Glutamatergic neuron (in vitro differentiated cells): ENCODE data around the gene HES2. TPM values are rescaled to one million over a fixed set of nuclear protein-coding genes. Genes with fewer than 3 reads are reported as not detected.

ENCODE experiments used
- DNase-seq: peaks from one replicate; pipeline ENCODE4 v3.0.0; 2022
- H3K27ac Mint-ChIP-seq: one replicate; pipeline ENCODE4 v1.8.0; 2020; ENCODE audit warnings: mild to moderate bottlenecking, mixed read lengths, inconsistent platforms; ENCODE audit not compliant: unreplicated experiment
- H3K27me3 Mint-ChIP-seq: one replicate; pipeline ENCODE4 v1.8.0; 2020; ENCODE audit warnings: mild to moderate bottlenecking, moderate library complexity, mixed read lengths, inconsistent platforms; ENCODE audit not compliant: unreplicated experiment
- H3K36me3 Mint-ChIP-seq: one replicate; pipeline ENCODE4 v1.8.0; 2020; ENCODE audit warnings: mild to moderate bottlenecking, mixed read lengths, inconsistent platforms; ENCODE audit not compliant: unreplicated experiment
- H3K4me1 Mint-ChIP-seq: one replicate; pipeline ENCODE4 v1.8.0; 2020; ENCODE audit warnings: mild to moderate bottlenecking, low read depth, mixed read lengths, inconsistent platforms; ENCODE audit not compliant: unreplicated experiment
- H3K4me3 Mint-ChIP-seq: one replicate; pipeline ENCODE4 v1.8.0; 2020; ENCODE audit warnings: mild to moderate bottlenecking, mixed read lengths, inconsistent platforms; ENCODE audit not compliant: unreplicated experiment
- H3K9me3 Mint-ChIP-seq: one replicate; pipeline ENCODE4 v1.8.0; 2020; ENCODE audit warnings: mild to moderate bottlenecking, moderate library complexity, mixed read lengths, inconsistent platforms; ENCODE audit not compliant: unreplicated experiment
- total RNA-seq: library from RNA; stranded (reverse); fragmentation: NEBNext Ultra II Directional; extraction: Animal tissue kit (Norgen Biotek cat#: 25700); gene quantifications from one replicate; pipeline ENCODE4 v1.2.1, GENCODE V29; 2021; ENCODE audit not compliant: unreplicated experiment
- TF ChIP-seq, protein P1 (sequence below): fragments of 200-600 bp; sonication (generic); IDR thresholded peaks from one replicate; pipeline ENCODE4 v1.5.0; 2021; ENCODE audit not compliant: partially characterized antibody, unreplicated experiment

HES2 gene
- total RNA-seq, 1 donor from 2014 or later = 54.6 TPM

DNA sequence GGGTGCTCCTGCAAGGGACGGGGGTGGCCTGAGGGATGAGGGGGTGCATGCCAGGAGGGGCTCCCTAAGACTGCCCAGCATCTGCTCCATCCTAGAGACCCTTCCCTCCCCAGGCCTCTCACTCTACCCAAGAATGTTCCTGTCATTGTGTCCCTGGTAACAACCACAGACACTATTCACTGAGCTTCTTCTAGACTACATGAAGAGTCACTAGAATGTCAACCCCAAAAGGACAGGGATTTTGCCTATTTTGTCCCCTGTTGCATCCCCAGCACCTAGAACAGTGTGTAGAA, 43.3 kb upstream of the HES2 start:
- peaks cover 2% of the 10 kb centered on the region for H3K4me1 Mint-ChIP-seq
- TF ChIP-seq, protein P1, sequence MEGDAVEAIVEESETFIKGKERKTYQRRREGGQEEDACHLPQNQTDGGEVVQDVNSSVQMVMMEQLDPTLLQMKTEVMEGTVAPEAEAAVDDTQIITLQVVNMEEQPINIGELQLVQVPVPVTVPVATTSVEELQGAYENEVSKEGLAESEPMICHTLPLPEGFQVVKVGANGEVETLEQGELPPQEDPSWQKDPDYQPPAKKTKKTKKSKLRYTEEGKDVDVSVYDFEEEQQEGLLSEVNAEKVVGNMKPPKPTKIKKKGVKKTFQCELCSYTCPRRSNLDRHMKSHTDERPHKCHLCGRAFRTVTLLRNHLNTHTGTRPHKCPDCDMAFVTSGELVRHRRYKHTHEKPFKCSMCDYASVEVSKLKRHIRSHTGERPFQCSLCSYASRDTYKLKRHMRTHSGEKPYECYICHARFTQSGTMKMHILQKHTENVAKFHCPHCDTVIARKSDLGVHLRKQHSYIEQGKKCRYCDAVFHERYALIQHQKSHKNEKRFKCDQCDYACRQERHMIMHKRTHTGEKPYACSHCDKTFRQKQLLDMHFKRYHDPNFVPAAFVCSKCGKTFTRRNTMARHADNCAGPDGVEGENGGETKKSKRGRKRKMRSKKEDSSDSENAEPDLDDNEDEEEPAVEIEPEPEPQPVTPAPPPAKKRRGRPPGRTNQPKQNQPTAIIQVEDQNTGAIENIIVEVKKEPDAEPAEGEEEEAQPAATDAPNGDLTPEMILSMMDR = no peak
- no peaks in the 10 kb centered on the region for H3K36me3 Mint-ChIP-seq
- no peak overlapping the region for H3K4me3 Mint-ChIP-seq
- DNase-seq = no peak
- H3K27ac Mint-ChIP-seq = no peak overlapping the region
- H3K27me3 Mint-ChIP-seq = peaks cover 11% of the 10 kb centered on the region
- peaks cover 4% of the 10 kb centered on the region for H3K9me3 Mint-ChIP-seq

DNA sequence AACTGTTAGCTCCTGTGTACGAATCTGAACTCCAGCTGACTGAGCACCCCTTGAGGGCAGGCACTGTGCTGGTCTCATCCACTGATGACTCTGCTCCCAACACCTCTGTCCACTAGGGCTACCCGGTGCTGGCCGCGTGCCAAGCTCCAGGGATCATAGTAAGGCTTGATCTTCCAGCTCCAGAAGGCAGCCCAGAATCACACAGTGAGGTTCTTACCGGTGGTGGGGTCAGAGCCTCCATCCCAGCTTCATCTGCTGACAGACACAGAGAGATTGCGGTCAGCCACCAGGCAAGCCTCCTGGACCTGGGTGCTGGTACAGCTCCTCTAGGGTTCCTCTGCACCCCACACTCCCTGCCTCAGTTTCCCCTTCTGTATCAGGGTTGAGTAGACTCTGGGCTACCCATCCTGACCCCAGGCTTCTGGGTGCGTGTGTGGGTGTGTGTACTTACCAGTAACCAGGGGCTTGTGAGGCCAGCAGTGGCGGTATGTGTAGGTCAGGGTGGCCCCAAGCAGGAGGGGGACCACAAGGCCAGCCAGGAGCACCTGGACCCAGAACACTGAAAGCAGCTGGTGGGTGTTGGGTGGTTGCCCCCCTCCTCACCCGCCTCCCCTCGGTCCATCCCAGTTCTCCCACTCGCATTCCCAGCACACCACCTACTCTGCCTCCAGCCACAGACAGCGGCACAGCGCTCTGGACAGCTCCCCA, 42.8 kb upstream of the HES2 start:
- DNase-seq = no peak
- Mint-ChIP-seq H3K27ac (no peak overlapping the region), H3K9me3 (peaks cover 4% of the 10 kb centered on the region), H3K4me3 (no peak overlapping the region), H3K27me3 (peaks cover 11% of the 10 kb centered on the region), H3K4me1 (peaks cover 2% of the 10 kb centered on the region), H3K36me3 (no peaks in the 10 kb centered on the region)
- TF ChIP-seq, protein P1 = no peak

DNA sequence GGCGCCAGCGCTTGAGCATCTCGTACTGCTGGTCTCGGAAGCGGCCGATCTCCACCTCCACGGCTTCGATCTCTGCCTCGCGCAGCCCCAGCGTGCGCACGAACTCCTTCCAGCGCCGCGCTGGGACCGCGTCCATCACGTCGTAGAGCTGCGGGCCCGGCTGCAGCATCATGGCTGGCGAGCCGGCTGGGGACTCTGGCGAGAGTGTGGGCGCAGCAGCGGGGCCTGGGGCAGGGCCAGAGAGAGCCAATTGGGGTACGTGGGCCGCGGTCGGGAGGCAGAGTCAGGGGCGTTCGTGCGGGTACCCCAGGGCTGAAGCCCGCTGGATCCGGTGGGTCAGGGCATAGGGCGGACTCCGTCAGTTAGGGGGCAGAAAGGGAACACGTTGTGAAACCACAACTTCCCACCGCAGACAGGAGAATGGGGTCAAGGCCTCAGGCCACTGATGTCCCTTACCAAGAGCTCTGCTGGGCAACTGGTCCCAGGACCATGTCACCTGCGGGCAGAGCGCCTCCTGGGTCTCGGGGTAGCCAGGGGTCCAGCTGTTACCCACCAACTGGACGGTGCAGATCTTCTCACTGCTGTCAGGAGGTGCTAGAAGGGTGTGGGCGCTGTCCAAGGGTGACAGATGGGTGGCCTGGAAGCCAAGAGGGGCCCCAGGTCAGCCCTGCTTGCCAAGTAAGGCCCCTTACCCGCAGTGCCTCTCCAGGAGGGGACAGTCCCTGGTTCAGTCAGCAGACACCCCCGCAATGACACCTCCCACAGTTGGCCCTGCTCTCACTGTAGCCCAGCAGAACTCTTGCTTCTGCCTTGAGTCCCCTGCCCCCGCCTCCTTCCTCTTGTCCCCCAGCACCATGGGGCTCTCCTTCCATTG, 42.1 kb upstream of the HES2 start:
- no peak for DNase-seq
- H3K9me3 Mint-ChIP-seq = peaks cover 6% of the 10 kb centered on the region
- peaks cover 2% of the 10 kb centered on the region for H3K4me1 Mint-ChIP-seq
- TF ChIP-seq, protein P1 = no peak
- H3K36me3 Mint-ChIP-seq = no peaks in the 10 kb centered on the region
- no peak overlapping the region for H3K27ac Mint-ChIP-seq
- peaks cover 11% of the 10 kb centered on the region for H3K27me3 Mint-ChIP-seq
- no peak overlapping the region for H3K4me3 Mint-ChIP-seq

DNA sequence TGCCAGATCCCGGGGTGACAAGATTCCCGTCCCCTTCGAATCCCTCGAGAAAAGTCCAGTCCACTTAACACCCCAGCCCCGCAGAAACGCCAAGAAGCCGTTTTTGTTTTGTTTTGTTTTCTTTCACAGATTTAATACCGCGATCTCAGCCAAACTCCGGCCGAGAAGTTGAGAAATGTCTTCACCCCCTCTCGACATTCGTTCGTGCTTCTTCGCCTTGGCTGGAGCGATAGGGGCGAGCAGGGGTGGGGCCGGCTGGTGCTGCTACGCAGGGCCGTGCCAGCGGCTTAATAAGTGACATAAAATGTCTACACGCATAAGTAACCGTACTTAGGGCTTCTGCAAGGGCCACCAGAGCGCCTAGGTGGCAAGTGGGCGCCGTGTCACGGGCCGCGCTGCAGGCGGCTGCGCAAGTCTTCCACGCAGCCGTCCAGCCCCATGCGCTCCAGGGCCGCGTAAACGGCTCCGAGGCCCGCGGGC, 41.4 kb upstream of the HES2 start:
- no peak overlapping the region for H3K4me3 Mint-ChIP-seq
- no peak for DNase-seq
- H3K27me3 Mint-ChIP-seq = peaks cover 13% of the 10 kb centered on the region
- no peaks in the 10 kb centered on the region for H3K36me3 Mint-ChIP-seq
- peaks cover 6% of the 10 kb centered on the region for H3K9me3 Mint-ChIP-seq
- H3K4me1 Mint-ChIP-seq = peaks cover 2% of the 10 kb centered on the region
- no peak overlapping the region for H3K27ac Mint-ChIP-seq
- TF ChIP-seq, protein P1 = no peak
